HG03139 (cell line): ENCODE data around the gene ZNF652.
"Not testable (repeated sequence)": the region's sequence is repeated elsewhere in the genome, so short reads cannot be mapped to it uniquely, and the experiment has no call there.

ENCODE experiments used
- ATAC-seq: cut with Tn5 transposase; IDR thresholded peaks from one replicate; pipeline ENCODE4 v1.9.1; 2021; ENCODE audit not compliant: unreplicated experiment

The ZNF652 gene

GRCh38 chr17:49316889-49317675, 45.0 kb downstream of the ZNF652 start:
- ATAC-seq, result no peak

- no peak for ATAC-seq
Measured at GRCh38 chr17:49316258-49316570, 45.8 kb downstream of the ZNF652 start.

GRCh38 chr17:49315551-49316257, 46.3 kb downstream of the ZNF652 start:
- ATAC-seq, result no peak

GRCh38 chr17:49312722-49313121, 49.3 kb downstream of the ZNF652 start:
- ATAC-seq, result no peak

GRCh38 chr17:49299996-49300395, 62.1 kb downstream of the ZNF652 start:
- ATAC-seq, result no peak

- no peak for ATAC-seq
Measured at GRCh38 chr17:49298371-49298976, 63.6 kb downstream of the ZNF652 start.

GRCh38 chr17:49297141-49297540, 64.9 kb downstream of the ZNF652 start:
- no peak for ATAC-seq

- no peak for ATAC-seq
Measured at GRCh38 chr17:49294122-49294521, 67.9 kb downstream of the ZNF652 start.

- ATAC-seq, result no peak
Measured at GRCh38 chr17:49292901-49293300, 69.1 kb downstream of the ZNF652 start.

GRCh38 chr17:49291929-49292328, 70.1 kb downstream of the ZNF652 start:
- ATAC-seq, result no peak

- no peak for ATAC-seq
Measured at GRCh38 chr17:49290690-49291359, 71.2 kb downstream of the ZNF652 start.

- no peak for ATAC-seq
Measured at GRCh38 chr17:49288388-49288787, 73.7 kb downstream of the ZNF652 start.

- no peak for ATAC-seq
Measured at GRCh38 chr17:49287481-49287880, 74.6 kb downstream of the ZNF652 start.

GRCh38 chr17:49286261-49286973, 75.6 kb downstream of the ZNF652 start:
- not testable (repeated sequence) for ATAC-seq

GRCh38 chr17:49285716-49286115, 76.3 kb downstream of the ZNF652 start:
- ATAC-seq, result no peak

GRCh38 chr17:49280918-49281317, 81.1 kb downstream of the ZNF652 start:
- no peak for ATAC-seq

GRCh38 chr17:49280061-49280460, 82.0 kb downstream of the ZNF652 start:
- no peak for ATAC-seq

GRCh38 chr17:49279263-49280015, 82.6 kb downstream of the ZNF652 start:
- not testable (repeated sequence) for ATAC-seq

- ATAC-seq, result no peak
Measured at GRCh38 chr17:49278076-49278475, 84.0 kb downstream of the ZNF652 start.

GRCh38 chr17:49277638-49278037, 84.4 kb downstream of the ZNF652 start:
- ATAC-seq, result no peak
